Muscle layer of colon (tissue), 2 donors: ENCODE measurements around the gene HPD.
"Not testable (repeated sequence)": the region's sequence is repeated elsewhere in the genome, so short reads cannot be mapped to it uniquely, and the experiment has no call there.

Source experiments
- H3K27ac ChIP-seq: one replicate; pipeline ENCODE4 v1.7.0; 2013; ENCODE audit warnings: low read depth, mild to moderate bottlenecking, low read length, moderate library complexity
- H3K27me3 ChIP-seq, 2 donors: one replicate each; pipeline ENCODE4 v1.7.0; 2013; ENCODE audit warnings: low read length in 2 of 2, mild to moderate bottlenecking in 2 of 2; ENCODE audit not compliant: insufficient read depth in 2 of 2, control insufficient read depth in 1 of 2
- H3K36me3 ChIP-seq: one replicate; pipeline ENCODE4 v1.7.0; 2013; ENCODE audit warnings: mild to moderate bottlenecking, low read length; ENCODE audit not compliant: insufficient read depth
- H3K4me1 ChIP-seq: one replicate; pipeline ENCODE4 v1.7.0; 2013; ENCODE audit warnings: mild to moderate bottlenecking, low read length; ENCODE audit not compliant: insufficient read depth
- H3K4me3 ChIP-seq, 2 donors: one replicate each; pipeline ENCODE4 v1.7.0; 2013; ENCODE audit warnings: low read length in 2 of 2, low read depth in 1 of 2, mild to moderate bottlenecking in 1 of 2, moderate library complexity in 1 of 2
- H3K9ac ChIP-seq: one replicate; pipeline ENCODE4 v1.7.0; 2013; ENCODE audit warnings: low read length
- H3K9me3 ChIP-seq: one replicate; pipeline ENCODE4 v1.7.0; 2013; ENCODE audit warnings: mild to moderate bottlenecking, low read length
- donor health status: abdominal sarcoma.
- donor health status: Adenocarcinoma of cecum.

Gene HPD

DNA sequence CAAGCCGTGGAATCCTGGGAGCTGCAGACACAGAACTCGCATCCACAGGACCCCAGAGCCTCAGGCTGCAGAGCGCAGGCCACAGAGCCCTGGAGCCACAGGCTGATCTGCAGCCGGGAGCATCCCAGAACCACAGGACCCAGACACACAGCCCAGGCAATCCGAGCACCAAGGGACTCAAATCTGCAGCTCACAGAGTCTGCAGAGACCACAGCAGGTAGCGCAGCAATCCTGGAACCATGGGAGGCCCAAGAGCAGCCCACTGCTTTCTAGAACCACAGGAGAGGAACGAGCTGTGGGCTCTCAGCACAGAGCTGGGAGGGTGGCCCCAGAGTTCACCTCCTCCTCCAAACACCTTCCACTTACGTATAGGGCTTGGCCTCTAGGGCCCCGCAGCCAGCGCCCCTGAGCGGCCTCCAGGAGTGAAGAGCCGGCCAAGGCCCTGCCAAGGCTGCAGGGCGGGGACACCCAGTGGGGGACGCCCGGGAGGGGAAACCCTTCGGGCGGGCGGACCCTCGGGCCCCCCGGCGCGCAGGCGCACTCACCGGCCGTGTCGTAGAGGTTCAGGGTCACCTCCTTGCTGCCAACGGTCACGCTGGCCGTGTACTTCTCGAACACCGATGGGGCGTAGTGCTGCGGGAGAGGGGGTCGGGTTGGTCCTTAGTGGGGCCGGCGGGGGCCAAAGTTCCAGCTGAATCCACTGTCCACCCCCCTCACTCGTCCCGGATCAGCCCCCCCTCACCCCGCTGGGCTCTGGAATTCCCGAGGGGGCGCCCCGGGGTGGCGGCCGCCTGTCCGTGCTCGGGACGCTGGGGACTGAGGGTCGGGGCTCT lies 65.8 kb downstream of the HPD start:
- H3K4me3 ChIP-seq: peak overlapping the region; percentile 77 to 80
- peaks cover 41% of the 10 kb centered on the region for H3K4me1 ChIP-seq

DNA sequence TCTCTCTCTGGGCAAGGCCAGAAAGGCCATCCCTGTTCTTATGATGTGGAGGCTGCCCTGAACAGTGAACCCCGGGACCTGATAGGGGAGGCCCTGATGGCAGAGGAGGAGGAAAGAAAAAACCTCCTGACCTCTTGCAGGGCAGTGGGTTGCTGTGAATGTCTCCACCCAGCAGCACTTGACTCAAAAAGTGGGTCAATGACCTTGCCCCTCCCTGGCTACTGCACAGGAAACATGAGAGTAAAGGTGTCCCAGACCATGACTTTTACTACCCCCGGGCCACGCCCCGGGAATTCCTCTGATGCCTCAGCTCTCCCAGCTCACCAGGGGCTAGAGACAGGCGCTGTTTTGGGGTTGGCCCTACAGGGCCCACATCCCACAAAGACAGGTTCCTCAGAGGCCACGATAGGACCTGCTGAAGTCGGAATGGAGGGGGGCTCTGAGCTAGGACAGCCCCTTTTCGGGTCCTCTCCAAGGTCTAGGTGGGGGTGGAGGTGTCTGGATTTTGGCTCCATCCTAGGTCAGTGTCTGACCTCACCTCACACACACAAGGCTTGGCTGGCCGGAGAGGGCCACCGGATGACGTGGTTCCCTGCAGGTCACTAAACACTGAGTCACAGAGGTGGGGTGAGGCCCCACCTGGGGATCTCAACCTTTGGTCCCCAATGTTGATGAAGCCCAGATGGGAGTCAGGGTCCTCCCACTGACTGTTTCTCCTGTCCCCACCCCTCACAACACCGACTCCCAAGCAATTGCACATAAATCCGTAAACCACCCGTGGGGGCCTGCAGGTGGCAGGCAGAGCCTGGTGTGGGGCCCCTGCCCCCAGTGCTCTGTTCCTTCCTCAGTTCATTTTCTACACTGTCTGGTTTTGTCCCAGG lies 66.7 kb downstream of the HPD start:
- Histone ChIP-seq H3K27ac (peak overlapping the region; percentile 66), H3K36me3 (peaks cover 12% of the 10 kb centered on the region), H3K4me3 (no peak overlapping the region)

More for the DNA sequence above, 65.8 kb downstream of the HPD start:
- H3K36me3 ChIP-seq: peaks cover 12% of the 10 kb centered on the region
- no peak overlapping the region for H3K9ac ChIP-seq
- peak overlapping the region; percentile 66 for H3K27ac ChIP-seq
- H3K27me3 ChIP-seq: no peaks in the 10 kb centered on the region
- no peaks in the 10 kb centered on the region for H3K9me3 ChIP-seq

DNA sequence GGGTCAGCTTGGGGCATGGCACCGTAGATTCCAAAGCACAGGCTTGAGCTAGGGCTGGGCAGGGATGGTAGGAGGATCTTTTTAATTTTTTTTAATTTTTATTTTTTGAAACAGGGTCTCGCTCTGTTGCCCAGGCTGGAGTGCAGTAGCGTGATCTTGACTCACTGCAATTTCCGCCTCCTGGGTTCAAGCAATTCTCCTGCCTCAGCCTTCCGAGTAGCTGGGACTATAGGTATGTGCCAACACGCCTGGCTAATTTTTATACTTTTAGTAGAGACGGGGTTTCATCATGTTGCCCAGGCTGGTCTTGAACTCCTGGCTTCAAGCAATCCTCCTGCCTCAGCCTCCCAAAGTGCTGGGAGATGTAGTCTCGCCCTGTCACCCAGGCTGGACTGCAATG lies 67.9 kb downstream of the HPD start:
- H3K4me1 ChIP-seq: peaks cover 21% of the 10 kb centered on the region
- not testable (repeated sequence) for H3K27ac ChIP-seq, H3K27me3 ChIP-seq, H3K36me3 ChIP-seq, H3K9me3 ChIP-seq, H3K9ac ChIP-seq, H3K4me3 ChIP-seq

More for the DNA sequence above, 66.7 kb downstream of the HPD start:
- no peak overlapping the region for H3K9ac ChIP-seq
- no peaks in the 10 kb centered on the region for H3K9me3 ChIP-seq
- H3K27me3 ChIP-seq: no peaks in the 10 kb centered on the region
- H3K4me1 ChIP-seq: peaks cover 32% of the 10 kb centered on the region

DNA sequence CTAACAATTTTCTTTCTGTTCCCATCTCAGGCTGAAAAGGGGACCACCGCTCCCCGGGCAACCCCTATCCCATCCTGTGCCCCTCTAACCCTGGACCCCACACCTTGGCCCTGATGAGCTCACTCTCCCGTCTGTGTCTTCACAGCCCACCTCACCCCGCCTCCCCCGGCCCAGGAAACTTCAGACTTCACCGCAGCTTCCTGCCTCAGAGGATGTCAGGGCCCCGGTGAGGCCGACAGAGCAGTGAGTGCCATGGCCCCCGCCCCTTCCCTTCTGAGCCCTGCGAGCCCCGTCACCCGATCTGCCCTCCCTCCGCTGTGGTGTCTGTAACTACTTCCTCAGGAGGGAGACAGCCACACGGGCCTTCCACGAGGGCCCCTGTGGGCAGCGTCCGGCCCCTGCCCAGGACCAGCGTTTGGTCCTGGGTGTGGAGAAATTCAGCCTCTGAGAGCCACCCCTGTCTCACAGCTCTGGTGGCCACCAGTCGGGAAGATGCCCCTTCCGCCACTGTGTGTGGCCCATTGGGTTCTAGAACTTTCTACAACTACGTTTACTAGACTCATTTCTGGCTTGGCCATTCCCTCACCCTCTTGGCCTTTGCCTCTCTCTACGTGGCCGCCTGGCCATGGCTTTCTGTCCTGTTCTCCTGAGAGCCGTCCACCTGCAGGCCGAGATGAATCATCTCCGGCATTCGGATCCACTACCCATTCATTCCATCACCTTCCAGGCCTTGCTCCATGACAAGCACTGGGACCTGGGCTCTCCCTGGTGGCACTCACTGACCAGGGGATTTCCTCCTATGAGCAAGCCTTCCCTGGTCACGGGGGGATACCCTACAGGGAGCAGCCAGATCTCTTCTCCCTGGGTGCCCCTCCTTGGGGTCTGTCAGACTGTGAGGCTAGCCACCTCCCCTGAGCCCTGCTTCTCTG lies 68.6 kb downstream of the HPD start:
- peaks cover 14% of the 10 kb centered on the region for H3K4me1 ChIP-seq
- no peak overlapping the region for H3K9ac ChIP-seq
- H3K36me3 ChIP-seq: peaks cover under 1% of the 10 kb centered on the region
- H3K9me3 ChIP-seq: no peaks in the 10 kb centered on the region
- no peak overlapping the region for H3K27ac ChIP-seq
- no peak overlapping the region for H3K4me3 ChIP-seq
- no peaks in the 10 kb centered on the region for H3K27me3 ChIP-seq
